Renal cortex interstitium (tissue), 11 donors: ENCODE results near the gene C6orf132. TPM values are rescaled to one million over a fixed set of nuclear protein-coding genes. Genes with fewer than 3 reads are reported as not detected.
A peak's percentile ranks its signal among the peaks of the same experiment; 100 is the strongest.

Experiments used
- DNase-seq, 11 donors: peaks; one replicate each; pipeline ENCODE4 v3.0.0-alpha.2; 2013; ENCODE audit warnings: low read depth in 9 of 11, low spot score in 4 of 11; ENCODE audit errors: extremely low read depth in 1 of 11
- polyA plus RNA-seq, 3 donors: library from polyadenylated mRNA; unstranded; fragments of 120-200 nt; gene quantifications; one replicate each; pipeline ENCODE4 v1.2.1, GENCODE V29; 2013; ENCODE audit not compliant: insufficient read length in 3 of 3

Gene C6orf132
- polyA plus RNA-seq, 3 donors, result 4.3 to 5.5 (median 5.2) TPM

GRCh38 chr6:42140032-42140431 lies 2.4 kb downstream of the C6orf132 start:
- DNase-seq, result no peak

GRCh38 chr6:42138630-42139619 lies 3.5 kb downstream of the C6orf132 start:
- DNase-seq, result no peak

- no peak for DNase-seq
These were observed 4.2 kb downstream of the C6orf132 start for GRCh38 chr6:42138190-42138589.

GRCh38 chr6:42137194-42137753 lies 5.1 kb downstream of the C6orf132 start:
- no peak for DNase-seq

- DNase-seq, result peak in 1 of 11 donors; percentile 24
These were observed 5.8 kb downstream of the C6orf132 start for GRCh38 chr6:42136508-42137193.

DNA sequence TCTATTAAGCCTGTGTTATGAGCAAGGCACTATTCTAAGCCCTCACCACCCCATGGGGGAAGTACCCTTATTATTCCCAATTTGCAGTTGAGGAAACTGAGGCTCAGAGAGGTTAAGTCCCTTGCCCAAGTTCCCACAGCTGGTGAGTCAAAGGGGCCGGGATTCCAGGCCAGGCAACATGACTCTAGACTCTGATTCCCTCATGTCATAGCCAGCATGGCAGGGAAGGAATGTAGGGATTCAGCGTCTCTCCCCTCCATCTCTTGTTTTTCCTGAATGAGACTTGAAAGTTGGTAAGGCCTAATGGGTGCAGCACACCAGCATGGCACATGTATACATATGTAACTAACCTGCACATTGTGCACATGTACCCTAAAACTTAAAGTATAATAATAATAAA lies 6.7 kb downstream of the C6orf132 start:
- no peak for DNase-seq

DNA sequence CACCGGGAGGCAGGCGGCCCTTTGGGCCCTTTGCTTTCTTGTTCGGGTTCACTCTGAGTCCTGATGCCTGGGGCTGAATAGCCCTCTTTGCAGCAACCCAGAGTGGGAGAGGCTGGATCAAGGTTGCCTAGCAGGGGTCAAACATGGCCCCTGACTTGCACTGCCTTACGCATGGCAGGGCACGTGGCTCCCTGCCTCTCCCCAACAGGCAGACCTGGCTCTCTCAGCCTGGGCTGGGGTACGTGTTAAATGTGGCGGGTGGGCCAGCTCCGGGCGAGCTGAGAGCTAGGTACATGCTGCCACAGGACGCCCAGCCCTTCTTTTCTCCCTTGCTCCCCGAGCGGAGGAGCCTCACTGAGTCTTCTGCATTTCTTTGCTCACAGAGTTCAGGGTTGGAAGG lies 7.3 kb downstream of the C6orf132 start:
- no peak for DNase-seq

GRCh38 chr6:42133926-42134325 lies 8.5 kb downstream of the C6orf132 start:
- no peak for DNase-seq

DNA sequence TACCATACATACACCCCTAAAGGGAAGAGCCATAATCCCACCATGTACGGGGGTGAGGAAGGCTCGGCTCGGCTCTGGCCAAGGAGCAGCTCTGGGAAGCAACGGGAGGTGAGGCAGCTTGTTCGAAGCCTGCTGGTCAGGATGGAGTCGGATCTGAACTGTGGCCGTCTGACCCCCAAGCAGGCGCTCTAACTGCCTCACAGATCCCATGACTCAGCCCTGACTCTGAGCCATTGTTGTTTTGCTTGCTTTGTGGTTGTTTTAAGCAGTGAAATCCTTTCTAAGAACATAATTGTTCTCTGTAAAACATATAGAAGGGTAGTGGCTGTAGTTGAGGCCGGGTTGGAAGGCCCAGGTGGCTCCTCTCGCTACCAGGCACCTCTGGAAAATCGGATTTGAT lies 10.9 kb downstream of the C6orf132 start:
- DNase-seq, result no peak

- DNase-seq, result no peak
These were observed 13.1 kb downstream of the C6orf132 start for GRCh38 chr6:42129360-42129676.

- DNase-seq, result no peak
These were observed 13.7 kb downstream of the C6orf132 start for GRCh38 chr6:42128460-42129359.

- no peak for DNase-seq
These were observed 16.8 kb downstream of the C6orf132 start for GRCh38 chr6:42125663-42126062.

GRCh38 chr6:42125231-42125630 lies 17.2 kb downstream of the C6orf132 start:
- no peak for DNase-seq

GRCh38 chr6:42124223-42124836 lies 18.1 kb downstream of the C6orf132 start:
- DNase-seq, result no peak

- DNase-seq, result no peak
These were observed 18.9 kb downstream of the C6orf132 start for GRCh38 chr6:42123379-42124103.

- no peak for DNase-seq
These were observed 21.2 kb downstream of the C6orf132 start for GRCh38 chr6:42120895-42121865.
